Nucleus accumbens (tissue), 56 donors: ENCODE results near the gene ATP11A.
"Not testable (repeated sequence)": the region's sequence is repeated elsewhere in the genome, so short reads cannot be mapped to it uniquely, and the experiment has no call there.

Experiments used
- DNase-seq, 56 donors: peaks; one replicate each; lab custom pipeline; 2025; lab: John Stamatoyannopoulos, UW

ATP11A gene

GRCh38 chr13:112845511-112846144 lies 155.8 kb downstream of the ATP11A start:
- no peak for DNase-seq

DNA sequence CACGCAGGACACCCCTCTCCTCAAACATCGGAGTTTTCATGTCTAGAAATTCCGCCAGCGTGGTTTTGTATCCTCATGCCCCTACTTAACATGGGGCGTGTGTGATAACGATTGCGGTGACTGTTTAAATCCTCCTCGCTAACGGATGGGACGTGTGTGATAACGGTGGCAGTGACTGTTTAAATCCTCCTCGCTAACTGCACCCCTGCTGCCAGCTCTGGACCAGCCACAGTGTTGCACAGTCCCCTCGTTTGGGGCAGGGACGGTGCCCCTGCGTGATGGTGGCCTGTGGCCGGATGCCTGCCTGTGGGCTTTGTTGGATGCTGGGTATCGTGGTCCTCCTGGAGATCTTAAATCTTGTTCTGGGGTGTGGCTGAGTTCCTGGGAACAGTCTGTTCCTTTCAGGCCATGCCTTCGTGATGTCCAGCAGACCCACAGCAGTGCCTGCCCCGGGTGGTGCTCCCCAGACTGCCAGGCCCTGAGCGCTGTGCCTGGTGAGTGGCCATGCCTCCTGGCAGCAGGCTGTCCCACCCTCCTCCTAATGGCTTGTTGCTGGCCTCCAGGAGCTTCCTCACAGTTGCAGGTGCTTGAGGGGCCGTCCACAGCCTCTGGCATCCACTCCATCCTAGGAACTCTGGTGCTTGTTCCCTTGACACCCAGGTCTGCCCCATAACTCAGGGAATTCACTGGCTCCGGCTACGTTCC lies 156.7 kb downstream of the ATP11A start:
- DNase-seq: no peak

DNA sequence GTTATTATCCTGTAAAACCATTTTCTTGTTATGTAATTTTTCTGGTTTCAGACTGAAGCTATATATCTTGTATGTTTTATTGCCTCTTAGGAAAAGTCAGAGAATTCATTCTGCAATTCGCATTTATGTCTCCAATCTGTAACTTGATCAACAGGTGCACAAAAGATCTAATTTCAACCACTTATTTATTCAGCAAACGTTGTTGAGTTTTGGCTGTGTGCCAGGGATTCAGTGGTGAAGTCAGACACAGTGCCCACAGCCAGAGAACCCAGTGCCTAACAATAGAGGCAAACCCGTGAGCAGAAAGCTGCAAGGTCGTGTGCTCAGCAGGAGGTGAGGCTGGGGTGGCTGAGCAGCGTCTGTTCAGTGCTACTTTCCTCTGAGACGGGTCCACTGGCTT lies 159.7 kb downstream of the ATP11A start:
- DNase-seq: peak in 3 of 56 donors; percentile 9 to 59 (median 22)

DNA sequence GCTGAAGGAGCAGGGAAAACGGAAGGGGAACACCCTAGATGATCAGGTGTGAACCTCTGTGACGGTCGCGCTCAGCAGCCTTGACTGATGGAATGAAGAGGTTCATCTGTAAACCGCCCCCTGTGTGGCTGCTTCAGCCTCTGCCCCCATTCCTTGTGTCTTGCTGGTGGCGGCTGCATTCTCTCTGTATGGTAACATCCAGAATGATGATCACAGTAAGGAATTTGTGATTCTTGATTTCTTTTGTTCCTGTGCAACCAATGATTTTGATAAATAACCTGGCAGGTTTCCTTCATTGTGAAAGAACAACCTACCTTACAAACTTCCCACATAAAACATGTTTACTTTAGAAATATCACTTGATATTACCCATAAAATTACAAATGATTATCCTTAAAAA lies 160.4 kb downstream of the ATP11A start:
- DNase-seq: no peak

GRCh38 chr13:112851107-112852038 lies 161.5 kb downstream of the ATP11A start:
- no peak for DNase-seq

GRCh38 chr13:112852392-112852791 lies 162.6 kb downstream of the ATP11A start:
- DNase-seq: no peak

DNA sequence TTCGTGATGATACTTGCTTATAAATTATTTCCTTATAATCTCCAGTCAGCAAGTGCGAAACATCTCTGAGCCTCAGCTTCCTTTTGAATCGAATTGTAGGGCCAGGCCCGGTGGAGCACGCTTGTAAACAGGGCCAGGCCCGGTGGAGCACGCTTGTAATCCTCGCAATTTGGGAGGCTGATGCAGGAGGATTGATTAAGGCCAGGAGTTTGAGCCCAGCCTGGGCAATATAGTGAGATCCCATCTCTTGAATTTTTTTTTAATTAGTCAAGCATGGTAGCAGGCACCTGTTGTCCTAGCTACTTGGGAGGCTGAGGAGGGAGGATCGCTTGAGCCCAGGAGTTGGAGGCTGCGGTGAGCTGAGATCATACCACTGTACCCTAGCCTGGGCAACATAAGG lies 163.0 kb downstream of the ATP11A start:
- DNase-seq: no peak

- DNase-seq: no peak
These were observed 164.5 kb downstream of the ATP11A start for GRCh38 chr13:112854321-112854720.

GRCh38 chr13:112855859-112856258 lies 166.0 kb downstream of the ATP11A start:
- no peak for DNase-seq

GRCh38 chr13:112857914-112858490 lies 168.2 kb downstream of the ATP11A start:
- no peak for DNase-seq

DNA sequence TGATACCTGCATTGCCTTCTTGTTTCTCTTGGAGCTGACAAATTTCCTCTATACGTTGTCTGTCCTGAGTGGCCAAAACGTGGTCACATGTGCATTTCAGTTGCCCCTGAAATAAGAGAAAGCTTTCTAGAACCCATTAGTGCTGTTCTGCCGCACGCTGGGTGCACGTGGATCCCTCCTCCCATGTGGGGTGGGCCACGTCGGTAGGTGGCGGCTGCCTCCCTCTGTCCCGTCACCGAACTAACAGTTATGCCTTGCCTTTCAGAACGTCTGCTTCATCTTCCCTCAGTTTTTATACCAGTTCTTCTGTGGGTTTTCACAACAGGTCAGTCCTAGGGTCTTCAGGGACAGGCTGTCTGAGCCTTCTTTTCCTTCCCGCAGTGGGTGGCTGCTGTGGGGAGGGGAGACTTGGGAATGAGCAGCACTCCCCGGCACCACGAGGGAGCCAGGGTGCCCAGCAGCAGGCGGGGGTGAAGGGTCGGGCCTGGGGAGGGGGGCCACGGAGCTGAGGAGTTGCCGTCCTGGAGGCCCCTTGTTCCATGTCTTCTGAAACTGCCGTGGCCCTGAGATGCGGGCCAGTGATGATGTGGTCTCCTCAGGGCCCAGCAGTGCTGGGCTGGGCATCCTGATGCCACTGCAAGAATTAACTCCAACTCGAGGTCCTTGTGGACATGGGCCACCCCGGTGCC lies 169.4 kb downstream of the ATP11A start:
- DNase-seq: no peak

DNA sequence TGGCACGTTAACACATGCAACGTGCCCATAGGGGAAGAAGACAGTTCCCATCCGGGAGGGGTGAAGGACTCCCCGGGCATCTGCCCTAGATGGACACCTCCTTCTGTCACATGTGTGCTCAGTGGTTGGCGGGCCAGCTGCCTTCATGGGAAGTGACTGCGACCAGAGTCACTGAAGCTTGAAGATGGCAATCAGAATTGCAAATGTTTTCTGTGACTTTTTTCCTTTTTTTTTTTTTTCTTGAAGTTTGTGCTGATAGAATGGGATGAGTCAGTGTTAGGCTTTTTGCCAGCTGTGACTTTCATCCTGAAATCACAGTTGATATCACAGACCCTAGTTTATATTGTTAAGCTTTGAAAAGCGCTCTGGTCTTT lies 170.0 kb downstream of the ATP11A start:
- DNase-seq: peak in 5 of 56 donors; percentile 11 to 55 (median 25)

DNA sequence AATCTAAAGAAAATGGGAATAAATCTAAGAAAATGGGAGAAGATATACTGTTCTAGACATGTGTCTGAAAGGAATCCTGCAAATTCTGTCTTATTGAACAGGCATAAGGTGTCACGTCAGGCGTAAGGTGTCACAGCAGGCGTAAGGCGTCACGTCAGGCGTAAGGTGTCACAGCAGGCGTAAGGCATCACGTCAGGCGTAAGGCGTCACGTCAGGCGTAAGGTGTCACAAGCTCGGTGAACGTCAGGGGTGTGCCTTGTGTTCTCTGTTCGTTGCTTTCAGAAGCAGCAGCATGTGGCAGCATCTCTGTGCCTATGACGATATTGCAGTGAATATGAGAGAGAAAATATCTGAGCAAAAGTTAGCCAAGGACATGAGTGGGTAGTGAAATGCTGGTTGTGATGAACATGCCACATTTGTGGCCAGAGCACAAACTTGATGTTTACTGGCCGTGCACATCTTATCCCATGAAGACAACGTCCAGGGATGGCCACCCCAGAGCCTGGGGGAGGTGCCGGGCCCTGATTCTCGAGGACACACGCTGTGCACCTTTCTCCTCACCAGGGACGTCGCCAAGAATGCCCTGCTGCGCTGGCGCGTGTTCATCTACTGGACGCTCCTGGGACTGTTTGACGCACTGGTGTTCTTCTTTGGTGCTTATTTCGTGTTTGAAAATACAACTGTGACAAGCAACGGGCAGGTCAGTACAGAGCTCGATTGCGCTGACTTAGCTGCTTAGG lies 172.2 kb downstream of the ATP11A start:
- DNase-seq: no peak

GRCh38 chr13:112863356-112863755 lies 173.5 kb downstream of the ATP11A start:
- not testable (repeated sequence) for DNase-seq

DNA sequence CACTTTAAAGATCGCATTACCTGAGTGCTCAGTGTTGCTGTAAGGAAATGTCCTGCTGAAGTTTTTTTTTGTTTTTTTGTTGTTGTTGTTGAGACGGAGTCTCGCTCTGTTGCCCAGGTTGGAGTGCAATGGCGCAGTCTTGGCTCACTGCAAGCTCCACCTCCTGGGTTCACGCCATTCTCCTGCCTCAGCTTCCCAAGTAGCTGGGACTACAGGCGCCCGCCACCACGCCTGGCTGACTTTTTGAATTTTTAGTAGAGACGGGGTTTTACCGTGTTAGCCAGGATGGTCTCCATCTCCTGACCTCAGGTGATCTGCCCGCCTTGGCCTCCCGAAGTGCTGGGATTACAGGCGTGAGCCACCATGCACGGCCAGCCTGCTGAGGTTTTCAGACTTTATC lies 175.6 kb downstream of the ATP11A start:
- DNase-seq: not testable (repeated sequence)

DNA sequence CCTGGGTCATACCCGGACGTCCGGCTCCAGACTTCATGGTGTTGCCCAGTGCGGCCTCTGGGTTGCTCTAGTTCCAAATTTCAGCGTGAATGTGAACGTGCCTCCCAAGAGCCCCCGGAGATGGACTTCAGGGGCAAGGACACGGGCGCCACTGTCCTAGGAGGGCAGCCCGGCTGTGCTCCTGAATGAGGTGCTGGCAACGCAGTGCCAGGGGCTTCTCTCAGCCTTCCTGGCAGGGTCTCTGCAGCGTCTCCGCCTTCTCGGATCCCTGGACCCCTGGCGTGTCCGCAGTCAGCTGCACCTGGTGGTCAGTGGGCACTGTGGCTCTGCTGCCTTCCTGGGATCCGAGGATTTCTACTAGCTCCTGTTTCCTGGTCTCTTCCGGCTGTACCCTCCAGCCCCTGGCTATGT lies 177.5 kb downstream of the ATP11A start:
- no peak for DNase-seq

- DNase-seq: no peak
These were observed 178.5 kb downstream of the ATP11A start for GRCh38 chr13:112868308-112868707.

- no peak for DNase-seq
These were observed 179.6 kb downstream of the ATP11A start for GRCh38 chr13:112869202-112870050.

GRCh38 chr13:112870051-112870331 lies 180.2 kb downstream of the ATP11A start:
- DNase-seq: no peak
